ENCODE results near the gene ABCA2.

DNA sequence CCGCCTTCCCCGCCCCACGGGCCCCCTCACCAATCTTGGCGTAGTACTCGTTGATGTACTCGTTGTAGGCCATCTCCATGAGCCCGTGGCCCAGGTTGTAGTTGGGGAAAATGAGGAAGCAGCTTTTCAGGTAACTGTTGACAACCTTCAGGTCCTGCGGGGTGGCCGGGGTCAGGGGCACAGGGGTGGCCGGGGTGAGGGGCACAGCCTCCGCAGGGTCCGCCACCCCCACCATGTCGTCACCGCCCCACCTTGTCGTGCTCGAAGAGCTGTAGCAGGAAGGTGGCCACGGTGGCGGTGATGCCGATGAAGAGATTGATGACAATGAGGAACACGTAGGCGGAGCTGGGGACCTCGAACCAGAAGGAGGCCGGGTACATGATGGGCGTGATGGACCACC lies 16.9 kb downstream of the ABCA2 start:
- no peak for TF ChIP-seq CTCF (conservative IDR thresholded peaks at IDR 0.05 in 1 of 2, IDR thresholded peaks at IDR 0.05 in 1 of 2; ENCODE audit: extremely low read depth in 1 of 2, insufficient read depth in 1 of 2, low read depth in 1 of 2, low read length in 2 of 2)
- TF ChIP-seq EZH2 (IDR thresholded peaks at IDR 0.05; ENCODE audit: borderline replicate concordance, low read length) = no peak
